Measurements from ENCODE around the gene DDI2. TPM values are rescaled to one million over a fixed set of nuclear protein-coding genes. Genes with fewer than 3 reads are reported as not detected.
"Not testable (repeated sequence)": the region's sequence is repeated elsewhere in the genome, so short reads cannot be mapped to it uniquely, and the experiment has no call there.

DDI2 gene
- total RNA-seq, 1 donor from 2014 or later, result 38.5 TPM

GRCh38 chr1:15687446-15687845, 70.2 kb downstream of the DDI2 start:
- DNase-seq (ENCODE audit: low spot score), result no peak
- ATAC-seq, result no peak
- intact Hi-C loops (cut with DNase I), result loop anchor here (5.0 kb wide), 1 partner anchor 70 kb away; the partner anchor contains the start of gene DDI2

GRCh38 chr1:15690317-15690716, 73.1 kb downstream of the DDI2 start:
- intact Hi-C loops (cut with DNase I), result no loop called here
- DNase-seq (ENCODE audit: low spot score) (no peak), ATAC-seq (no peak)

- peak; percentile 61 for ATAC-seq
- DNase-seq (ENCODE audit: low spot score), result no peak
- intact Hi-C loops (cut with DNase I), result no loop called here
Measured at GRCh38 chr1:15691434-15692032, 74.3 kb downstream of the DDI2 start.

GRCh38 chr1:15692121-15692682, 74.9 kb downstream of the DDI2 start:
- DNase-seq (ENCODE audit: low spot score), result no peak
- no peak for ATAC-seq
- intact Hi-C loops (cut with DNase I), result no loop called here

GRCh38 chr1:15693371-15693770, 76.1 kb downstream of the DDI2 start:
- intact Hi-C loops (cut with DNase I), result no loop called here
- no peak for DNase-seq (ENCODE audit: low spot score)
- no peak for ATAC-seq

- intact Hi-C loops (cut with DNase I), result no loop called here
- peak; percentile 53 for ATAC-seq
- DNase-seq (ENCODE audit: low spot score), result no peak
Measured at GRCh38 chr1:15696956-15697521, 79.8 kb downstream of the DDI2 start.

GRCh38 chr1:15698201-15698600, 80.9 kb downstream of the DDI2 start:
- intact Hi-C loops (cut with DNase I), result no loop called here
- ATAC-seq, result no peak
- no peak for DNase-seq (ENCODE audit: low spot score)

- DNase-seq (ENCODE audit: low spot score); intact Hi-C loops (cut with DNase I); ATAC-seq: not testable (repeated sequence)
Measured at GRCh38 chr1:15699321-15699720, 82.1 kb downstream of the DDI2 start.

GRCh38 chr1:15700508-15700907, 83.2 kb downstream of the DDI2 start:
- intact Hi-C loops (cut with DNase I), result no loop called here
- ATAC-seq (no peak), DNase-seq (ENCODE audit: low spot score) (no peak)

GRCh38 chr1:15701784-15702183, 84.5 kb downstream of the DDI2 start:
- DNase-seq (ENCODE audit: low spot score), result no peak
- no peak for ATAC-seq
- intact Hi-C loops (cut with DNase I), result no loop called here

GRCh38 chr1:15702722-15703550, 85.7 kb downstream of the DDI2 start:
- ATAC-seq (peak; percentile 66), DNase-seq (ENCODE audit: low spot score) (no peak)
- intact Hi-C loops (cut with DNase I), result no loop called here

- ATAC-seq (peak; percentile 97), DNase-seq (ENCODE audit: low spot score) (peak; percentile 90)
- intact Hi-C loops (cut with DNase I), result no loop called here
Measured at GRCh38 chr1:15703562-15703961, 86.3 kb downstream of the DDI2 start.

- no peak for ATAC-seq
- no peak for DNase-seq (ENCODE audit: low spot score)
- intact Hi-C loops (cut with DNase I), result no loop called here
Measured at GRCh38 chr1:15704526-15705183, 87.4 kb downstream of the DDI2 start.

- no peak for ATAC-seq
- no peak for DNase-seq (ENCODE audit: low spot score)
- intact Hi-C loops (cut with DNase I), result no loop called here
Measured at GRCh38 chr1:15705184-15705566, 87.9 kb downstream of the DDI2 start.

- no peak for DNase-seq (ENCODE audit: low spot score)
- intact Hi-C loops (cut with DNase I), result no loop called here
- ATAC-seq, result no peak
Measured at GRCh38 chr1:15706751-15707150, 89.5 kb downstream of the DDI2 start.

- no peak for ATAC-seq
- DNase-seq (ENCODE audit: low spot score), result no peak
- intact Hi-C loops (cut with DNase I), result no loop called here
Measured at GRCh38 chr1:15707239-15707925, 90.1 kb downstream of the DDI2 start.

GRCh38 chr1:15708486-15709137, 91.4 kb downstream of the DDI2 start:
- no peak for ATAC-seq

GRCh38 chr1:15709226-15709625, 92.0 kb downstream of the DDI2 start:
- DNase-seq (ENCODE audit: low spot score) (no peak), ATAC-seq (no peak)
- intact Hi-C loops (cut with DNase I), result no loop called here

More at GRCh38 chr1:15708486-15709137, 91.4 kb downstream of the DDI2 start:
- intact Hi-C loops (cut with DNase I), result no loop called here
- no peak for DNase-seq (ENCODE audit: low spot score)

Data from sciatic nerve (tissue), 2 donors.